Type B pancreatic cell (in vitro differentiated cells): ENCODE results near the gene MDFIC. TPM values are rescaled to one million over a fixed set of nuclear protein-coding genes. Genes with fewer than 3 reads are reported as not detected.

ENCODE experiments used
- DNase-seq: peaks from one replicate; pipeline ENCODE4 v3.0.0; 2021; ENCODE audit warnings: mixed read lengths; ENCODE audit not compliant: unreplicated experiment; ENCODE audit errors: extremely low spot score
- H3K27ac Mint-ChIP-seq: 2 replicates; pipeline ENCODE4 v1.8.0; 2021; ENCODE audit warnings: mild to moderate bottlenecking, mixed read lengths
- H3K27me3 Mint-ChIP-seq: 2 replicates; pipeline ENCODE4 v1.8.0; 2021; ENCODE audit warnings: mixed read lengths
- H3K36me3 Mint-ChIP-seq: 2 replicates; pipeline ENCODE4 v1.8.0; 2021; ENCODE audit warnings: mixed read lengths
- H3K4me1 Mint-ChIP-seq: one replicate; pipeline ENCODE4 v1.8.0; 2021; ENCODE audit warnings: mixed read lengths; ENCODE audit not compliant: unreplicated experiment
- H3K4me3 Mint-ChIP-seq: 2 replicates; pipeline ENCODE4 v1.8.0; 2021; ENCODE audit warnings: mild to moderate bottlenecking, mixed read lengths
- H3K9me3 Mint-ChIP-seq: 2 replicates; pipeline ENCODE4 v1.8.0; 2021; ENCODE audit warnings: mixed read lengths
- total RNA-seq: library from RNA; stranded (reverse); gene quantifications from 2 replicates; pipeline ENCODE4 v1.2.1, GENCODE V29; 2021; ENCODE audit warnings: low replicate concordance
- TF ChIP-seq, protein P1 (sequence below): fragments of 200-600 bp; sonication (generic); conservative IDR thresholded peaks from 2 replicates; pipeline ENCODE4 v1.5.0; 2021; ENCODE audit warnings: antibody characterized with exemption, mild to moderate bottlenecking

The MDFIC gene
- total RNA-seq, 1 donor from 2014 or later, result 20.2 TPM

DNA sequence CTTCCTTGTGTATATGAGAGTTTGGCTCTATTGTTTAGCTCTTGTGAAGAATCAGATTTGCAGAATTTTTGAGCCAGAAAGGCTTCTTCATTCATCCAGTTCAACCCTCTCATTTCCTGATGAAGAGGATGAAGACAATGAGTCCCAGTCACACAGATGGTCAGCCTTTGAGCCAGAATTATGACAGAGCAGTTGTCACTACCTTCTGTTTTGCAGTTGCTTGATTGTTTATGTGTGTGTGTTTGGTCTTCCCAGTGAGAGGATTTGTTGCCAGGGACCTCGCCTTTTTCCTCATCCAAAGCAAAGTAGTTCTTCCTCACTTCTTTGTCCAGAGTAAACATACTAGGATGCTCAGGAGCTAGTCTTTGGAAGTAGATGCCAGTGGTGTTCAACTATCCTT, 15.6 kb downstream of the MDFIC start:
- H3K4me1 Mint-ChIP-seq, result no peaks in the 10 kb centered on the region
- no peak overlapping the region for H3K27ac Mint-ChIP-seq
- H3K9me3 Mint-ChIP-seq, result no peaks in the 10 kb centered on the region
- H3K36me3 Mint-ChIP-seq, result peaks cover 4% of the 10 kb centered on the region
- no peak for DNase-seq
- TF ChIP-seq, protein P1, sequence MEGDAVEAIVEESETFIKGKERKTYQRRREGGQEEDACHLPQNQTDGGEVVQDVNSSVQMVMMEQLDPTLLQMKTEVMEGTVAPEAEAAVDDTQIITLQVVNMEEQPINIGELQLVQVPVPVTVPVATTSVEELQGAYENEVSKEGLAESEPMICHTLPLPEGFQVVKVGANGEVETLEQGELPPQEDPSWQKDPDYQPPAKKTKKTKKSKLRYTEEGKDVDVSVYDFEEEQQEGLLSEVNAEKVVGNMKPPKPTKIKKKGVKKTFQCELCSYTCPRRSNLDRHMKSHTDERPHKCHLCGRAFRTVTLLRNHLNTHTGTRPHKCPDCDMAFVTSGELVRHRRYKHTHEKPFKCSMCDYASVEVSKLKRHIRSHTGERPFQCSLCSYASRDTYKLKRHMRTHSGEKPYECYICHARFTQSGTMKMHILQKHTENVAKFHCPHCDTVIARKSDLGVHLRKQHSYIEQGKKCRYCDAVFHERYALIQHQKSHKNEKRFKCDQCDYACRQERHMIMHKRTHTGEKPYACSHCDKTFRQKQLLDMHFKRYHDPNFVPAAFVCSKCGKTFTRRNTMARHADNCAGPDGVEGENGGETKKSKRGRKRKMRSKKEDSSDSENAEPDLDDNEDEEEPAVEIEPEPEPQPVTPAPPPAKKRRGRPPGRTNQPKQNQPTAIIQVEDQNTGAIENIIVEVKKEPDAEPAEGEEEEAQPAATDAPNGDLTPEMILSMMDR, result no peak
- H3K27me3 Mint-ChIP-seq, result no peaks in the 10 kb centered on the region
- H3K4me3 Mint-ChIP-seq, result no peak overlapping the region

DNA sequence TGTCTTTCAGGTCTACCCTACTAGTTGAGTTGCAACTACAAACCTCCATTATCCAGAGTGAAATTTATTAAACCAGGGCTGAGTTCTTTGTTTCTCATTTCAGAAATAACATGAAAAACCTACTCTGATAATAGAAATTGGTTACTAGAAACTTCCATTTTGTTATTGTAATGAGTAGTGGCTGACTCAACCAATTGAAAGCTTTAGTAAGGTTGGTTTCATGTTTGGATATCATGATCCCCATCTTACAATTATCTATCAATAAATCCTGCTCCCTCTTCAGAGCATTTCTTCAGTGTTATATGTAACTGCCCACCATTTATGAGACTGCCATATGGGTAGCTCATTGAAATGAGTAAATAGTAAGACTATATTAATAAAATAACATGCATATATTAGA, 16.9 kb downstream of the MDFIC start:
- Mint-ChIP-seq H3K4me1 (no peaks in the 10 kb centered on the region), H3K36me3 (peaks cover 3% of the 10 kb centered on the region), H3K4me3 (no peak overlapping the region), H3K27me3 (no peaks in the 10 kb centered on the region), H3K27ac (no peak overlapping the region), H3K9me3 (no peaks in the 10 kb centered on the region)
- TF ChIP-seq, protein P1, result no peak
- DNase-seq, result no peak

DNA sequence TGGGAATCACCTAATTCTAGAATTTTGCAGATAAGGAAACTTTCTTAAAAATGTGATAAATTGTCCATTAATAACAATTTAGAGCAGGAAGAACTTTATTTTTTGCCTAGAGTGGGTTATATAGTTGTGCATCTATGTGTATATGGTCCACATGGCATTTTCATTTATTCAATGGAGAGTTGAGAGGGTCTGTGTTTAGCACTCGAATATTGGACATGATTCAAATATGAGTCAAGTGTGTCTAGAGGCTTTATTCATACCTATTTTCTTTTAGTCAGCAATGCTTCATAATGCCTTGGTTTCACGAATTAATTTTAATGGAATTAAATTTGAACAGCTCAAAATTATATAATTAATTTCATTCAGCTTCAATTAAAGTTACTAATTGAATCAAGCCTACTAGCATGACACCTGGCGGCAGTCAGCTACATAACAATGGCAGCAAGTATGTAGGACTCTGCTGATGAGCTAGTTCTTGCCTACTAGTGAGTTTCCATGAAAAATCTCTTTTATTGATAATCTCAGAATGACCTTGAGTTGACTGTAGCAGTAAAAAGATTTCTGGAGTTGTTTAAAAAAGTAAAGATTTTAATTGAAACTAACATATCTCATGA, 17.7 kb downstream of the MDFIC start:
- DNase-seq, result no peak
- TF ChIP-seq, protein P1, result no peak
- Mint-ChIP-seq H3K27ac (no peak overlapping the region), H3K36me3 (peaks cover 3% of the 10 kb centered on the region), H3K4me1 (peaks cover 3% of the 10 kb centered on the region), H3K27me3 (no peaks in the 10 kb centered on the region), H3K9me3 (no peaks in the 10 kb centered on the region), H3K4me3 (no peak overlapping the region)

DNA sequence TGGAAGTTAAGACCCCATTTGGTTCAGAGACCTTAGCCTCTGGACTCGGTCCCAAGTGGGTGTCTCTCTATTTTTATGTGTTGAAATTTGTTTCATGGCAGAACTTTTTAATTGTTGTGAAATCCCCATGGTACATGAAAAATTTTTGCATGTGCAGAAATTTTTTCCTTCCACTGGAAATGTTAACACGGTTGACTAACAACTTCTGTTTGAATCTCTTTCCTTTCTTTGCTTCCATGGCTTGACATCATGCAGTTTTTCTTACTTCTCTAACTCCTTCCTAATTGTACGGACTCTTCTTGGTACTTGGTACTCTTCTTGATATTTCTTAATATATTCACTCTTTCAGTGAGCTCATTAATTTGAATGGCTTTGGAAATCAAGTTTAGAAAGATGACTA, 18.3 kb downstream of the MDFIC start:
- H3K4me3 Mint-ChIP-seq, result no peak overlapping the region
- H3K4me1 Mint-ChIP-seq, result peaks cover 9% of the 10 kb centered on the region
- no peak overlapping the region for H3K27ac Mint-ChIP-seq
- H3K36me3 Mint-ChIP-seq, result peaks cover 3% of the 10 kb centered on the region
- TF ChIP-seq, protein P1, result no peak
- H3K9me3 Mint-ChIP-seq, result no peaks in the 10 kb centered on the region
- no peaks in the 10 kb centered on the region for H3K27me3 Mint-ChIP-seq
- no peak for DNase-seq

DNA sequence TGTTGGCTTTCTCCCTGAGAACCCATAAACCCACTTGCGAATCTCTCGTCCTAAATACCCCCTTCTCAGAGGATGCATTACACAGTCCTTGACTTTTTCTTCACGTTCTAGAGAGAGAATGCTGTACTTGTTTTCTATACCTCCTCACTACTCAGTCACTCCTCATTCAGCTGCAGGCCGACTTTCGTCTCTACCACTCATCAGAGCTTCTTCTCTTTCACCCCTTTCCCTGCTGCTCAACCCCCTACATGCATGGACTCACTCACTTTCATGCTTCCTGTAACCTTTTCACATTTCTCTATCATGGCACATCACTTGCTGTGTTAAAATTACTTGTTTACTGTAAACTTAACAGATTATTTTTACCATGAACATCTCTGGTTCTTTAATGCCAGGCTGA, 19.8 kb downstream of the MDFIC start:
- H3K9me3 Mint-ChIP-seq, result no peaks in the 10 kb centered on the region
- H3K4me3 Mint-ChIP-seq, result no peak overlapping the region
- peaks cover 9% of the 10 kb centered on the region for H3K4me1 Mint-ChIP-seq
- peaks cover 3% of the 10 kb centered on the region for H3K36me3 Mint-ChIP-seq
- TF ChIP-seq, protein P1, result no peak
- no peaks in the 10 kb centered on the region for H3K27me3 Mint-ChIP-seq
- peak overlapping the region; percentile 20 for H3K27ac Mint-ChIP-seq
- no peak for DNase-seq
